ENCODE measurements around the gene PIK3CG. TPM values are rescaled to one million over a fixed set of nuclear protein-coding genes. Genes with fewer than 3 reads are reported as not detected.

The PIK3CG gene
- 0.12 and 0.26 TPM in 2 replicates for total RNA-seq

DNA sequence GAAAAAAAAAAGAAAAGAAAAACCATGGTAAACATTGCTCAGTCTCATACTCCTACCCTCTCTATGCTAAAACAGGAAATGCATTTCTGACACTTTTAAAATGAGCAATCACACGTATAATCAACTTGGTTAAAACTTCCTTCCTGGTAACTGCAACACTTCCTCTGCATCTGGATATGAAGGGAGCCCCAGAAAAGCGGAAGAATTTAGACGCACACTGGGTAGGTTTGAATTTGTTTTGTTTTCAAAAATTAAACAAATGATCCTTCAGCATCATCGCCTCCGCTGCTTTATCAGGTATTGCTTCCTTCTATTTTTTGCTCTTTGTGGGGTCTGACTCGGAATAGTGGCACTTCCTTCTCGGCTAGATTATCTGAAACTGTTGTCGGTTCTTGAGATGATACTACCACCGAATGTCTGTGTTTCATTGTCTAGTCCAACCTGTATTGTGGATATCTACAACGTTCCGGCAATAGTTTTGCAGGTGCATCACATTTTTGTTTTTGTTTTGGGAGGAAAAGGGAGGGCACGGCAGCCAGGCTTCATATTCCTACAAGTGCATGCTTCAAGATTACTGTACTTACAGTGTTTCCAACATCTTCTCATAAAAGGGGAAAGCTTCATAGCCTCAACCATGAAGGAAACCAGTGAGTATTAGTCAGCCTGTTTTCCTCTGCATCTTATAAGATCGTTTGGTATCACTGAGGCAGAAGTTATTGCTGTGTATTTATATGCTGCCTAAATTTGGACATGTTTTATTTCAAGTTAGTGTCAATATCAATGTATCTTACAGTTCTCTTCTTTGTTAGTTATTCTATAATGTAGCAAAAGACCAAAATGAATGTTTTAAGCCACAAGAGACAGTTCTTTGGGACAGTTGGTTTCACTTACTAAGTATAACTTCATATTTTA is at the start of gene PIK3CG:
TSS of gene PIK3CG (plus strand) at position 153 of the 912 bp plus-strand sequence. CDS start 2,280 bp downstream, outside the sequence.

Other genes starting within 250 kb of the PIK3CG start
- 23.9 and 24.2 TPM in 2 replicates for gene CCDC71L, start 204.1 kb upstream of the PIK3CG start, total RNA-seq
- 1.6 and 3.8 TPM in 2 replicates for gene PRKAR2B, start 179.4 kb downstream of the PIK3CG start, total RNA-seq